ENCODE measurements around the gene ZNF397. TPM values are rescaled to one million over a fixed set of nuclear protein-coding genes. Genes with fewer than 3 reads are reported as not detected.
"Not testable (repeated sequence)": the region's sequence is repeated elsewhere in the genome, so short reads cannot be mapped to it uniquely, and the experiment has no call there.

The ZNF397 gene
- 43.5 TPM for total RNA-seq

- ATAC-seq, result peak; percentile 100
- DNase-seq (ENCODE audit: low spot score), result peak; percentile 99
- intact Hi-C loops (cut with DNase I), result no loop called here
Measured at GRCh38 chr18:35240664-35241447, at the start of gene ZNF397. Gene ZNF397, plus strand, starts transcription at chr18:35241034. Its CDS starts 1,437 bp downstream, at chr18:35242471.

- ATAC-seq, result no peak
- no peak for DNase-seq (ENCODE audit: low spot score)
- intact Hi-C loops (cut with DNase I), result no loop called here
Measured at GRCh38 chr18:35191698-35192025, 49.2 kb upstream of the ZNF397 start.

GRCh38 chr18:35192415-35192814 lies 48.4 kb upstream of the ZNF397 start:
- intact Hi-C loops (cut with DNase I), result no loop called here
- no peak for ATAC-seq
- no peak for DNase-seq (ENCODE audit: low spot score)

GRCh38 chr18:35193316-35193715 lies 47.5 kb upstream of the ZNF397 start:
- ATAC-seq (no peak), DNase-seq (ENCODE audit: low spot score) (no peak)
- intact Hi-C loops (cut with DNase I), result no loop called here

- intact Hi-C loops (cut with DNase I), result no loop called here
- ATAC-seq (no peak), DNase-seq (ENCODE audit: low spot score) (no peak)
Measured at GRCh38 chr18:35197296-35197695, 43.5 kb upstream of the ZNF397 start.

GRCh38 chr18:35201256-35201931 lies 39.4 kb upstream of the ZNF397 start:
- DNase-seq (ENCODE audit: low spot score) (no peak), ATAC-seq (no peak)
- intact Hi-C loops (cut with DNase I), result no loop called here

- peak; percentile 72 for ATAC-seq
- intact Hi-C loops (cut with DNase I), result no loop called here
- no peak for DNase-seq (ENCODE audit: low spot score)
Measured at GRCh38 chr18:35203067-35203466, 37.8 kb upstream of the ZNF397 start.

GRCh38 chr18:35205199-35205712 lies 35.6 kb upstream of the ZNF397 start:
- DNase-seq (ENCODE audit: low spot score) (no peak), ATAC-seq (no peak)
- intact Hi-C loops (cut with DNase I), result no loop called here

GRCh38 chr18:35205746-35206458 lies 34.9 kb upstream of the ZNF397 start:
- DNase-seq (ENCODE audit: low spot score); intact Hi-C loops (cut with DNase I); ATAC-seq: not testable (repeated sequence)

GRCh38 chr18:35215026-35215425 lies 25.8 kb upstream of the ZNF397 start:
- no peak for DNase-seq (ENCODE audit: low spot score)
- intact Hi-C loops (cut with DNase I), result no loop called here
- ATAC-seq, result no peak

- intact Hi-C loops (cut with DNase I); ATAC-seq; DNase-seq (ENCODE audit: low spot score): not testable (repeated sequence)
Measured at GRCh38 chr18:35216611-35217010, 24.2 kb upstream of the ZNF397 start.

GRCh38 chr18:35219331-35219730 lies 21.5 kb upstream of the ZNF397 start:
- intact Hi-C loops (cut with DNase I); DNase-seq (ENCODE audit: low spot score); ATAC-seq: not testable (repeated sequence)

- intact Hi-C loops (cut with DNase I), result no loop called here
- ATAC-seq (no peak), DNase-seq (ENCODE audit: low spot score) (no peak)
Measured at GRCh38 chr18:35220424-35220823, 20.4 kb upstream of the ZNF397 start.

GRCh38 chr18:35223797-35224196 lies 17.0 kb upstream of the ZNF397 start:
- DNase-seq (ENCODE audit: low spot score) (no peak), ATAC-seq (no peak)
- intact Hi-C loops (cut with DNase I), result no loop called here

- ATAC-seq, result no peak
- intact Hi-C loops (cut with DNase I), result no loop called here
- no peak for DNase-seq (ENCODE audit: low spot score)
Measured at GRCh38 chr18:35227254-35227653, 13.6 kb upstream of the ZNF397 start.

GRCh38 chr18:35231052-35231451 lies 9.8 kb upstream of the ZNF397 start:
- peak; percentile 86 for ATAC-seq
- intact Hi-C loops (cut with DNase I), result no loop called here
- peak; percentile 90 for DNase-seq (ENCODE audit: low spot score)

- DNase-seq (ENCODE audit: low spot score) (no peak), ATAC-seq (no peak)
- intact Hi-C loops (cut with DNase I), result no loop called here
Measured at GRCh38 chr18:35236571-35237363, 4.1 kb upstream of the ZNF397 start.

GRCh38 chr18:35239314-35239713 lies 1.5 kb upstream of the ZNF397 start:
- intact Hi-C loops (cut with DNase I), result no loop called here
- DNase-seq (ENCODE audit: low spot score) (no peak), ATAC-seq (no peak)

GRCh38 chr18:35241448-35241804 lies 592 bp downstream of the ZNF397 start:
- no peak for DNase-seq (ENCODE audit: low spot score)
- ATAC-seq, result no peak

More at GRCh38 chr18:35241448-35241804, 592 bp downstream of the ZNF397 start:
- intact Hi-C loops (cut with DNase I), result no loop called here

Measured in sciatic nerve (tissue), 2 donors.